Measurements from ENCODE around the gene PRF1. TPM values are rescaled to one million over a fixed set of nuclear protein-coding genes. Genes with fewer than 3 reads are reported as not detected.

The PRF1 gene
- polyA plus RNA-seq, 1 donor (not counting 4 experiments of a cell fraction or from before 2014, with no cell fraction given) = not detected

- Histone ChIP-seq H3K9me1 (ENCODE audit: control insufficient read depth, extremely low read depth, insufficient read depth, low read length) (no peaks in the 10 kb centered on the region), H3K9ac (ENCODE audit: control insufficient read depth, extremely low read depth, insufficient read depth, low read length) (no peak overlapping the region), H4K20me1 (ENCODE audit: control insufficient read depth, extremely low read depth, insufficient read depth, low read length) (no peaks in the 10 kb centered on the region), H3K27me3 (ENCODE audit: control insufficient read depth, extremely low read depth, insufficient read depth, low read length) (peaks cover 4% of the 10 kb centered on the region), H3K4me1 (ENCODE audit: control insufficient read depth, extremely low read depth, insufficient read depth, low read length) (no peaks in the 10 kb centered on the region), H3K79me2 (ENCODE audit: control insufficient read depth, insufficient read depth, low read length) (no peaks in the 10 kb centered on the region), H3K36me3 (ENCODE audit: control insufficient read depth in 2 of 2, extremely low read depth in 1 of 2, insufficient read depth in 2 of 2, low read length in 2 of 2) (no peaks in the 10 kb centered on the region), H3K9me3 (ENCODE audit: control insufficient read depth, low read depth, low read length) (no peaks in the 10 kb centered on the region), H3K27ac (ENCODE audit: control insufficient read depth, insufficient read depth, low read length) (no peak overlapping the region), H3K4me3 (ENCODE audit: control insufficient read depth in 2 of 3, extremely low read depth in 1 of 3, insufficient read depth in 2 of 3, low read depth in 1 of 3, low read length in 3 of 3) (no peak overlapping the region), H3K4me2 (ENCODE audit: control insufficient read depth, extremely low read depth, insufficient read depth, low read depth, low read length) (no peak overlapping the region), H2AFZ (ENCODE audit: control insufficient read depth, low read length) (no peak overlapping the region)
- no peak for FAIRE-seq
- TF ChIP-seq, protein P1, sequence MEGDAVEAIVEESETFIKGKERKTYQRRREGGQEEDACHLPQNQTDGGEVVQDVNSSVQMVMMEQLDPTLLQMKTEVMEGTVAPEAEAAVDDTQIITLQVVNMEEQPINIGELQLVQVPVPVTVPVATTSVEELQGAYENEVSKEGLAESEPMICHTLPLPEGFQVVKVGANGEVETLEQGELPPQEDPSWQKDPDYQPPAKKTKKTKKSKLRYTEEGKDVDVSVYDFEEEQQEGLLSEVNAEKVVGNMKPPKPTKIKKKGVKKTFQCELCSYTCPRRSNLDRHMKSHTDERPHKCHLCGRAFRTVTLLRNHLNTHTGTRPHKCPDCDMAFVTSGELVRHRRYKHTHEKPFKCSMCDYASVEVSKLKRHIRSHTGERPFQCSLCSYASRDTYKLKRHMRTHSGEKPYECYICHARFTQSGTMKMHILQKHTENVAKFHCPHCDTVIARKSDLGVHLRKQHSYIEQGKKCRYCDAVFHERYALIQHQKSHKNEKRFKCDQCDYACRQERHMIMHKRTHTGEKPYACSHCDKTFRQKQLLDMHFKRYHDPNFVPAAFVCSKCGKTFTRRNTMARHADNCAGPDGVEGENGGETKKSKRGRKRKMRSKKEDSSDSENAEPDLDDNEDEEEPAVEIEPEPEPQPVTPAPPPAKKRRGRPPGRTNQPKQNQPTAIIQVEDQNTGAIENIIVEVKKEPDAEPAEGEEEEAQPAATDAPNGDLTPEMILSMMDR (optimal IDR thresholded peaks at IDR 0.05 in 1 of 3, IDR thresholded peaks at IDR 0.05 in 1 of 3, conservative IDR thresholded peaks at IDR 0.05 in 1 of 3; ENCODE audit: extremely low read depth in 1 of 3, insufficient read depth in 2 of 3, low read length in 3 of 3) = no peak
- no peak for TF ChIP-seq EZH2 (IDR thresholded peaks at IDR 0.05; ENCODE audit: low read length)
- no peak for DNase-seq (ENCODE audit: low read depth, low spot score)
- dilution Hi-C loops (cut with MboI; ENCODE audit: extremely low pct_ligation_motif_present, low sequenced_read_pairs) = no loop called here
Measured at GRCh38 chr10:70567603-70568002, 34.9 kb downstream of the PRF1 start.

- dilution Hi-C loops (cut with MboI; ENCODE audit: extremely low pct_ligation_motif_present, low sequenced_read_pairs) = no loop called here
- Histone ChIP-seq H3K4me1 (ENCODE audit: control insufficient read depth, extremely low read depth, insufficient read depth, low read length) (no peaks in the 10 kb centered on the region), H3K36me3 (ENCODE audit: control insufficient read depth in 2 of 2, extremely low read depth in 1 of 2, insufficient read depth in 2 of 2, low read length in 2 of 2) (no peaks in the 10 kb centered on the region), H3K9ac (ENCODE audit: control insufficient read depth, extremely low read depth, insufficient read depth, low read length) (no peak overlapping the region), H3K9me3 (ENCODE audit: control insufficient read depth, low read depth, low read length) (no peaks in the 10 kb centered on the region), H3K4me3 (ENCODE audit: control insufficient read depth in 2 of 3, extremely low read depth in 1 of 3, insufficient read depth in 2 of 3, low read depth in 1 of 3, low read length in 3 of 3) (no peak overlapping the region), H4K20me1 (ENCODE audit: control insufficient read depth, extremely low read depth, insufficient read depth, low read length) (no peaks in the 10 kb centered on the region), H3K27me3 (ENCODE audit: control insufficient read depth, extremely low read depth, insufficient read depth, low read length) (peaks cover 4% of the 10 kb centered on the region), H3K9me1 (ENCODE audit: control insufficient read depth, extremely low read depth, insufficient read depth, low read length) (no peaks in the 10 kb centered on the region), H2AFZ (ENCODE audit: control insufficient read depth, low read length) (no peak overlapping the region), H3K27ac (ENCODE audit: control insufficient read depth, insufficient read depth, low read length) (no peak overlapping the region), H3K79me2 (ENCODE audit: control insufficient read depth, insufficient read depth, low read length) (no peaks in the 10 kb centered on the region), H3K4me2 (ENCODE audit: control insufficient read depth, extremely low read depth, insufficient read depth, low read depth, low read length) (no peak overlapping the region)
- FAIRE-seq = no peak
- no peak for TF ChIP-seq EZH2 (IDR thresholded peaks at IDR 0.05; ENCODE audit: low read length)
- TF ChIP-seq, protein P1 (optimal IDR thresholded peaks at IDR 0.05 in 1 of 3, IDR thresholded peaks at IDR 0.05 in 1 of 3, conservative IDR thresholded peaks at IDR 0.05 in 1 of 3; ENCODE audit: extremely low read depth in 1 of 3, insufficient read depth in 2 of 3, low read length in 3 of 3) = no peak
- DNase-seq (ENCODE audit: low read depth, low spot score) = no peak
Measured at GRCh38 chr10:70566515-70567290, 35.8 kb downstream of the PRF1 start.

Data from keratinocyte (primary cell).